ELR (cell line): ENCODE data around the gene TTBK1.

ENCODE experiments used
- DNase-seq: peaks from one replicate; pipeline ENCODE4 v3.0.0-alpha.2; 2015; ENCODE audit warnings: low read depth

The TTBK1 gene

GRCh38 chr6:43223175-43223574 is 20.1 kb upstream of the TTBK1 start:
- no peak for DNase-seq

GRCh38 chr6:43226192-43226851 is 17.0 kb upstream of the TTBK1 start:
- DNase-seq: no peak

- DNase-seq: peak; percentile 75
These were observed 14.1 kb upstream of the TTBK1 start, which contains the start of gene DNPH1 for GRCh38 chr6:43228951-43229802. DNPH1 (minus strand) TSS chr6:43229481; CDS start chr6:43229456, 25 bp downstream.

GRCh38 chr6:43229803-43230620 is 13.3 kb upstream of the TTBK1 start:
- DNase-seq: no peak

GRCh38 chr6:43231053-43231452 is 12.2 kb upstream of the TTBK1 start:
- no peak for DNase-seq

GRCh38 chr6:43231735-43232450 is 11.4 kb upstream of the TTBK1 start:
- DNase-seq: no peak

- no peak for DNase-seq
These were observed 7.4 kb upstream of the TTBK1 start for GRCh38 chr6:43235841-43236240.

GRCh38 chr6:43239054-43239453 is 4.2 kb upstream of the TTBK1 start:
- DNase-seq: no peak

- no peak for DNase-seq
These were observed 2.3 kb upstream of the TTBK1 start for GRCh38 chr6:43240950-43241349.

- no peak for DNase-seq
These were observed 1.8 kb upstream of the TTBK1 start for GRCh38 chr6:43241446-43241845.

- DNase-seq: no peak
These were observed 512 bp downstream of the TTBK1 start for GRCh38 chr6:43243664-43244321.

GRCh38 chr6:43246301-43247113 is 3.2 kb downstream of the TTBK1 start:
- peak; percentile 31 for DNase-seq

- DNase-seq: peak; percentile 66
These were observed 4.1 kb downstream of the TTBK1 start for GRCh38 chr6:43247114-43247999.

- no peak for DNase-seq
These were observed 4.8 kb downstream of the TTBK1 start for GRCh38 chr6:43248101-43248500.

GRCh38 chr6:43248791-43249190 is 5.5 kb downstream of the TTBK1 start:
- no peak for DNase-seq

GRCh38 chr6:43250992-43251373 is 7.7 kb downstream of the TTBK1 start:
- peak; percentile 17 for DNase-seq

GRCh38 chr6:43253401-43253800 is 10.1 kb downstream of the TTBK1 start:
- DNase-seq: no peak

GRCh38 chr6:43254138-43254817 is 11.0 kb downstream of the TTBK1 start:
- no peak for DNase-seq

GRCh38 chr6:43254846-43255245 is 11.6 kb downstream of the TTBK1 start:
- DNase-seq: no peak
